ENCODE results near the gene TCN2.

- TF ChIP-seq POLR2A (IDR thresholded peaks at IDR 0.05; ENCODE audit: low read depth, low read length) (no peak), POLR2AphosphoS5 (IDR thresholded peaks at IDR 0.05; ENCODE audit: low read depth, low read length) (no peak)
Observed at GRCh38 chr22:30648825-30649224, 41.9 kb downstream of the TCN2 start.

Measured in GM12892 (cell line).